GM19351 (cell line): Measurements from ENCODE around the gene ZBED6.
"Not testable (repeated sequence)": the region's sequence is repeated elsewhere in the genome, so short reads cannot be mapped to it uniquely, and the experiment has no call there.

Experiments used
- ATAC-seq: cut with Tn5 transposase; IDR thresholded peaks from one replicate; pipeline ENCODE4 v1.9.1; 2021; ENCODE audit warnings: mild to moderate bottlenecking, moderate library complexity; ENCODE audit not compliant: unreplicated experiment

The ZBED6 gene

DNA sequence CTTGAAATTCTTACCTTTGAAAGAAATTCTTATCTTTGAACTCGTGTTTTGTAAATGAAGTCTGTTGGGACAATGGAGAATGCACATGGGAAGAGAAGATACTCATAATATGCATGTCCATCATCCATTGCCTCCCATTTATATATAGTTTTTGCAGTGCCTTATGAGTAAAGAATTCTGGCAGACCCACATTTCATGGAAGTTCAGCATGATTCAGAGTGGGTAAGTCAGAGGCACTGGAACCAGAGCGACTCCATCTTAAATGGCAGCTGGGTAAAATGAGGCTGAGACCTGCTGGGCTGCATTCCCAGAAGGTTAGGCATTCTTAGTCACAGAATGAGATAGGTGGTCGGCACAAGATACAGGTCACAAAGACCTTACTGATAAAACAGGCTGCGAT, 16.6 kb upstream of the ZBED6 start:
- ATAC-seq = no peak

DNA sequence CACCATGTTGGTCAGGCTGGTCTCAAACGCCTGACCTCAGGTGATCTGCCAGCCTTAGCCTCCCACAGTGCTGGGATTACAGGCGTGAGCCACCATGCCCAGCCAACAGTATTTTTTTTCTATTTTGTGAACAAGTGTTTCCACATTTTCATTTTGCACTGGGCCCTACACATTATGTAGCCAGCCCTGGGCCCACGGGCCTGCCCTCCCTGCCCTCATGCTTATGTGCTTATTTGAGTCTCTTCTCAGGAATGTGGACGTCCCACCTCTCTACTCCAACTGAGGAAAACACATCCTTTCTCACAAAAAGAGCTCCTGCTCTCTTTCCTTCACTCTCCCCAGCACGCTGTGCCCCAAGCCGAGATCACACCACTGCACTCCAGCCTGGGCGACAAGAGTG, 13.5 kb upstream of the ZBED6 start:
- no peak for ATAC-seq

DNA sequence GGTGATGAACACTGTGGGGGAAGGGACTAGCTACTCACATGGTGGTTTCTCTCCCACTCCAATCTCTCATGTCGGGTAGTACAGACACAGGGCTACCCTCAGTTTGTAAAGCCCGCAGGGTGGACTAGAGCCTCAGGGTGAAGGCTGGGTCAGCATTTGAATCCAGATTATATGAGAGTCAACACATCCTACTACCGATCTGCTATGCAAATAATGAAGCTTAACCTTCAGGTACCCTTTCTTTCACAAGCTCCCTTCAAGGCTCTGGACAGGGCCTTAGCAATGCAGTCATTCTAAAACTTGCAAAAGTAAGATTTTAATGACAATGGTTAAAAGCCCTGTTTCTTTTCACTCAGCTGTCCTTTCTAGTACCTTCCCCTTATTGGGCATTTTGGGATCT, 5.5 kb upstream of the ZBED6 start:
- no peak for ATAC-seq

DNA sequence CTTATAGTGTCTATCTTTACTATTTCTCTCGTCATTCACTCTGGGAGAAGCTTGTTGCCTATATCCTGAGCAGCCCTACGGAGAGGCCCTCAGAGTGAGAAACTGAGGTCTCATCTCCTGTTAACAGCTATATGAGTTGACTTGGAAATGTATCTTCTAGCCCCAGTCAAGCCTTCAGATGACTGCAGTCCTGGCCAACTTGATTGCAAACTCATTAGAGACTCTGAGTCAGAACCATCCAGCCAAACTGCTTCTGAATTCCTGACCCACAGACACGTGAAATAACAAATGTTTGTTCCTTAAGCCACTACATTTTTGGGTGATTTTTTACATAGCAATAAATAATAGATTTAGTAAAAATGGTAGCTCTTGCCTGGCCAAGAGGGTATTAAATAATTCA, 3.9 kb upstream of the ZBED6 start:
- no peak for ATAC-seq

DNA sequence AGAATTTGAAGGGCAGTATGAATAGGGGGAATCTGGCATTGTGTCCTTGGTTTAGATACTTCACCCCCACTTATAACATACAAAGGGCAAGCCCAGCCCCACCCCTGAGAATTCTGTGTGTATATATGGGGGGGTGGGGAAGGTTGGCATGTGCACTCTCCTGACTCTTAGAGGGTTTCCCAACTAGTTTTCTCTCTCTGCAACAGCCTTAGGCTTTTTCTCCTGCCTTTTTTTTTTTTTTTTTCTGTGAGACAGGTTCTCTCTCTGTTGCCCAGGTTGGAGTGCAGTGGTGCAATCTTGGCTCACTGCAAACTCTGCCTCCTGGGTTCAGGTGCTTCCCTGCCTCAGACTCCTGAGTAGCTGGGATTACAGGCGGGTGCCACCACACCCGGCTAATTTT, 2.9 kb upstream of the ZBED6 start:
- ATAC-seq = no peak

DNA sequence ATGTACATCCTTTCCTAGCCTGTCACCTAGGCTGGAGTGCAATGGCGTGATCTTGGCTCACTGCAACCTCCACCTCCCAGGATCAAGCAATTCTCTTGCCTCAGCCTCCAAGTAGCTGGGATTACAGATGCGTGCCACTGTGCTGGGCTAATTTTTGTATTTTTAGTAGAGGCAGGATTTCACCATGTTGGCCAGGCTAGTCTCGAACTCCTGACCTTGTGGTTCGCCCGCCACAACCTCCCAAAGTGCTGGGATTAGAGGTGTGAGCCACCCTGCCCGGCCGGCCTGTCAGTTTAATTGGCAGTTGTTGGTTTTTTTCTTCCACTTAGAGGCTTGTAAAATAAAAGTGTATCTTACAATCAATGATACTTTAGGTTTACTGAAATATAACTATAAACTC, 1.9 kb upstream of the ZBED6 start:
- not testable (repeated sequence) for ATAC-seq

DNA sequence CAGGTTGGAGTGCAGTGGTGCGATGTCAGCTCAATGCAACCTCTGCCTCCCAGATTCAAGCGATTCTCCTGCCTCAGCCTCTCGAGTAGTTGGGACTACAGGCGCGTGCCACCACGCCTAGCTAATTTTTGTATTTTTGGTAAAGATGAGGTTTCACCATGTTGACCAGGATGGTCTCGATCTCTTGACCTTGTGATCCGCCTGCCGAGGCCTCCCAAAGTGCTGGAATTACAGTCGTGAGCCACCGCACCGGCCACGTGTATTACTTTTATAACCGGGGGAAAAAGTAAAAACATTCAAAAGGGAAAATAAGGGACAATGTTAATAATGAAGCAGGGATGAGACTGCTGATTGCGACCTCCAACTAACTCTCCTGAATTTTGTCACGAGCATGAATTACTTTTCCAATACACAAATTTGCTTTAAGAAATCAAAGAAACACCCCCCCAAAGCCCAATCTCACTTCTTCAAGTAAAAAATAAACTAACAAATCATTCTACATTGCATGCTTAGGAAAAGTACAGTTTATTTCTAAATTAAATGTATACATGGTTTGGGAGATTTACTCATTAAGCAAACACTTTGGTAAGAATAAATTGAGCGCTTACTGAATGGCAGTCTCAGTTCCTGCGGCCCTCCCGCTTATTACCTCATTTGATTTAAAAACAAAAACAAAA, 521 bp upstream of the ZBED6 start:
- no peak for ATAC-seq

DNA sequence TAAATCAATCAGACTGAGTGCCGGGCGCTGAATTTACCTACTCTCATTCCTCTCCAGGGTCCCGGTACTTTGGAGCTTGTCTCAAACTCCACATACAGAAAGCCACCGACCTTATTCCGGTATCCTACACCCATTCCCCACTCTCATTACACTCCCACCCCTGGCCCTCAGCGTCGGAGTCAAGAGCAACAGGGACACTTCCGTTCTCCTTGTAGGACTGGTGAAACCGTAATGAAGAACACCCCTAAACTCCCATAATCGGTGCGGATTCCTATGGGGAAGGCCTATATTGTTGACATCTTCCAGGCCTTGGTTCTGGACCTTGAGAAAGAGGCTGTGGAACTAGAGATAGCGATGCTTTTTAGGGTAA, 798 bp downstream of the ZBED6 start:
- no peak for ATAC-seq

DNA sequence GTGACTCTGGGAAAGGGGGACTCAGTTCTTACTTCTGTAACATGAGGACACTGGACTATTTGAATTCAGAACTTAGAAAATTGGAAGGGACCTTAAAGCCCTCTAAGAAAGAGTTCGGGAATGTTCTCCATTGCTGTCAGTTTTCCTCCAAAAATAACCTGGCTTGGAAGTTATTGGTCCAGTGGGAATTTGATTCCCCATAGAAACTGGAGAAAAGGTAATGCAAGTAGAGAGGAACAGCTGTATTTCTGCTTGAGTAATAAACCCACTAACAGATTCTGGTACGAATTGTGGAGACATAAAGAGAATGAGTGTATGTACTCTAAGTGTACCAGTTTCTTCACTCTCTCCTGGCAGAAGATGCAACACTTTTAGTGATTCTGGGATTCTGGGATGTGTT, 1.8 kb downstream of the ZBED6 start:
- ATAC-seq = no peak

DNA sequence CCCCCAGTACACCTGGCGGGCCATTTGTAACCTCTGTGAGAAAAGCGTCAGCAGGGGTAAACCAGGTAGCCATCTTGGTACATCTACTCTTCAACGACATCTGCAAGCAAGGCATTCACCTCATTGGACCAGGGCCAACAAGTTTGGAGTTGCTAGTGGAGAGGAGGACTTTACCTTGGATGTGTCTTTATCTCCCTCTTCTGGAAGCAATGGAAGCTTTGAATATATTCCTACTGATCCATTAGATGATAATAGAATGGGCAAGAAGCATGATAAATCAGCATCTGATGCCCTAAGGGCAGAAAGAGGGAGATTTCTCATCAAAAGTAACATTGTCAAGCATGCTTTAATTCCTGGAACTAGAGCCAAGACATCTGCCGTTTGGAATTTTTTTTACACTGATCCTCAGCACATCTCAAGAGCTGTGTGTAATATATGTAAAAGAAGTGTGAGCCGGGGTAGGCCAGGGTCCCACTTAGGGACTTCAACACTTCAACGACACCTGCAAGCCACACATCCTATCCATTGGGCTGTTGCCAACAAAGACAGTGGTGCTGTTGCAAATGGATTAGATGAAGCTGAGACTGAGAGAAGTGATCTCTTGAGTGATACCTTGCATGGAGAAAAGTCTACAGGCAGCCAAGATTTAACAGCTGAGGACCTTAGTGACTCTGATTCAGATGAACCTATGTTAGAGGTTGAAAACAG, 2.7 kb downstream of the ZBED6 start:
- no peak for ATAC-seq

DNA sequence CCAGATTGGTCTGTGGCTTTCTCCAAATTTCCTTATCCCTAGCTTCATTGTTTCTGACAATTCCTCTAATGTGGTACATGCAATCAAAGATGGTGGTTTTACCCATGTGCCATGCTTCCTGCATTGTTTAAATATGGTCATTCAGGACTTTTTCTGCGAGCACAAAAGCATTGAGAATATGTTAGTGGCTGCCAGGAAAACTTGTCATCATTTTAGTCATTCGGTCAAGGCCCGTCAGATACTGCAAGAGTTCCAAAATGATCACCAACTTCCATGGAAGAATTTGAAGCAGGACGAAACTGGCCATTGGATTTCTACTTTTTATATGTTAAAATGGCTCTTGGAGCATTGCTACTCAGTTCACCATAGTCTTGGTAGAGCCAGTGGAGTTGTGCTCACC, 3.7 kb downstream of the ZBED6 start:
- no peak for ATAC-seq

DNA sequence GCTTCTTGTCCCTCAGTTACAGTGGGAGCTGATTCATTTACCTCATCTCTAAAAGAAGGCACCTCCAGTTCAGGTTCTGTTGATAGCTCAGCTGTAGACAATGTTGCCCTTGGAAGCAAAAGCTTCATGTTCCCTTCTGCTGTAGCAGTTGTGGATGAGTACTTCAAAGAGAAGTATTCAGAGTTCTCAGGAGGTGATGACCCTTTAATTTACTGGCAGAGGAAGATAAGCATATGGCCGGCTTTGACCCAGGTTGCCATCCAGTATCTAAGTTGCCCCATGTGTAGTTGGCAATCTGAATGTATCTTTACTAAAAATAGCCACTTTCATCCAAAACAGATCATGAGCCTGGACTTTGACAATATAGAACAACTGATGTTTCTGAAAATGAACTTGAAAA, 4.5 kb downstream of the ZBED6 start:
- no peak for ATAC-seq

DNA sequence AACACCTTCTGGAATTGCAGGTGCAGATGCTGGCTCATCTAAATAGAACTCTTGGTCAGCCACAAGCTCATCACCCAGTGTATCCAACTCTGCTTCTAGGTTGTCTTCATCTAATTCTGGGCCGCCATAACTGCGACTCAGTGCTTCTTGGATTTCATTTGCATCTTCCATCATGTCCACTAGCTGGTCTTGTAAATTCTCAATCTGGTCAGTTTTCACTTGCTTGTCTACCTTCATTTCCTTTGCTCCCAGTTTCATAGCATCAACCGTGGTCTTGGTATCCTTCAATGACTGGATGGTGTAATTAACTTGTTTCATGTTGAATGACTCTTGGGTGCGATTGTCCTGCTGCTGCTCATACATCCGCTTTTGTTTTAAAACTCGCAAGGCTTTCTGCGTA, 10.3 kb downstream of the ZBED6 start:
- no peak for ATAC-seq

DNA sequence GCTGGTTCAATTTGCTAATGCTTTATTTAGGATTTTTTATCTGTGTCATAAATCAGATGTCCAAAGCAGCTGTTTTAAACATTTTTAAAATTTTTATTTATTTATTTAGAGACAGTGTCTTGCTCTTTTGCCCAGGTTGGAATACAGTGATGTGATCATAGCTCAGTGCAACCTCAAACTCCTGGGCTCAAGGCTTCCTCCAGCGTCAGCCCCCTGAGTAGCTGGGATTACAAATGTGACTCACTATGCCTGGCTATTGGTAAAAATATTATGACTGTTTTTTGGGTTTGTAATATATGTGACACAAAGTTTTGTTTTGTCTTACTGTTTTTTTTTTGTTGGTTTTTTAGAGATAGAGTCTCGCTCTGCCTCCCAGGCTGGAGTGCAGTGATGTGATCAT, 11.8 kb downstream of the ZBED6 start:
- ATAC-seq = no peak

DNA sequence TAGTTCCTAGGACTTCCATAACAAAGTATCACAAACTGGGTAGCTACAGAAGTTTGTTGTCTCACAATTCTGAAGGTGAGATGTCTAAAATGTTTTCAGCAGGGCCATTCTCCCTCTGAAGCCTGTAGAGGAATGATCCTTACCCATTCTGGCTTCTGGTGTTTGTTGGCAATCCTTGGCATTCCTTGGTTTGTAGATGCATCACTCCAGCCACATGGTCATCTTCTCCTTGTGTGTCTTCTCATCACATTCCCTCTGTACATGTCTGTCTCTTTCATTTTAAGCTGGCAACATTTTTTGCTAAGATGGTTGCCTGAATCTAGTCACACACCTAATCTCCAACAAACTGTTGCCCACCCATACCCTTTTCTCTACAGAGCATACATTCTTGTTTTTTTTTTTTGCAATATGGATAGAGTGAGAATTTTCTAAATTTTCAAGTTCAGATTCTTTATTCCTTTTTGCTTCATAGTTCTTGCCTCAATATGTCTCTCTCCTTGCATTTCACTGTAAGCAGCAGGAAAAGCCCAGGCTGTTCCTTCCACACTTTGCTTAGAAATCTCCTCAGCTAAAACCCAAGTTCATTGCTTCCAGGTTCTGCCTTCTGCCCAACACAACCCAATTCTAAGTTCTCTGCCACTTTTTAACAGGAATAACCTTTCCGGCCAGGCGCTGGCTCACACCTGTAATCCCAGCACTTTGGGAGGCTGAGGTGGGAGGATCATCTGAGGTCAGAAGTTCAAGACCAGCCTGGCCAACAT, 18.3 kb downstream of the ZBED6 start:
- no peak for ATAC-seq

DNA sequence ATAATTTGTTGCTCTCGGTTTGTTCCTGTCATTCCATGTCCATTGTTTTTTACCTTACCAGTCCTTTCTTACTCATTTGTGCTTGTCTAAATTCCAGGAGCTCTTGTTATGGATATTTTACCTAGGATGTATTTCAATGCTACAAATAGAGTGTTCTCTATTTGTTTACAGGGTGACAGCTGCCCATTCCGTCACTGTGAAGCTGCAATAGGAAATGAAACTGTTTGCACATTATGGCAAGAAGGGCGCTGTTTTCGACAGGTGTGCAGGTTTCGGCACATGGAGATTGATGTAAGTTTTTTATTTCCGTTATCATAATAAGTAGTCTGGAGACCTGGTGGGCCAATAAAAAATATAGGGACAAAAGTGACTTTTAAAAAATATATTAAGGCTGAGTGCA, 23.0 kb downstream of the ZBED6 start:
- no peak for ATAC-seq

DNA sequence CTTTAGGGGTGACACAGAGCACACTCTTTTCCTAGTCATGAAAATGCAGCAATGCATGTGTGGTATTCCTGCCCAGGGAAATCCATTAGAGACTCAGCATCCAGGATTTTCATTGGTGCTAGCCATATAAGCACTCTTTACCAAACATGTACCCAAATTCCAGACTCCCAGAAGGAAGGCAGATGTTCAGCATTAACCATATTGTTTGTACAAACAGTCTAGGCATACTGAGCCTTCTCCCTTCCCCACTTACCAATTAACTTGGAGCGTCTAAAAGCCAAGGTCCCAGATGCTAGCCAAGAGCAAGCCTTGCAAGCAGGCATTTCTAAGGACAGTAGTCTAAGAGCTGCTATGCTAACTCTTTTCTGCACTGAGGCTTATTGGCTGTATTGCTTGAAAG, 27.9 kb downstream of the ZBED6 start:
- no peak for ATAC-seq

DNA sequence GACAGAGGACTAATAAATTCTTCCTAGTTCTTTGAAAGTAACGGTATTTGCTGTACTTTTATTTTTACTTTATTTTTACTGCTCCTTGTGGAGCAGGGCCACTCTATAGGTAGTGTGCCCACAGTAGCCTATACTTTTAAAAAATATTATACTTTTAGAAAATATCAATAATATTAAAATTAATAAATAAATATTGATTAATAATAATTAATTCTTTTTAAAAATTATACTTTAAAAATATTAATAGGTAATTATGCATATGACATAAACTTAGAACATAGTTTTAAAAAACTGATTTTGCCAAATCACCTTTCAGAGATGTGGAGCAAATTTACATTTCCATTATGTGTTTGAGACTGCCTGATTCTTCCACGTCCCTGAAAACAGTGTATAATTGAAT, 30.8 kb downstream of the ZBED6 start:
- ATAC-seq = no peak

DNA sequence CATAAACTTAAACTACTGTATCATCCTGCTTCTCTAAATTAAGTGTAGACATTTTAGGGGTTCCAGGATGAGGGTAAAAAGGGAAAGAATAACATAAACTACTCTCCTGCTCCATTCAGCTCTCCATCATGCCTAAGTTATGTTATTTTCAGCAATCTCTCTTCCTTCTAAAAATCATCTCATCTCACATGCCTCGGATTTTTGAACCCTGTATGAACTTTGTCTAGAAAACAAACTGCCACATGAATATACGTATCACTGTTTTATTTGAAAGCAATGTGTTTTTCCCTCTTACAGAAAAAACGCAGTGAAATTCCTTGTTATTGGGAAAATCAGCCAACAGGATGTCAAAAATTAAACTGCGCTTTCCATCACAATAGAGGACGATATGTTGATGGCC, 32.6 kb downstream of the ZBED6 start:
- ATAC-seq = no peak

DNA sequence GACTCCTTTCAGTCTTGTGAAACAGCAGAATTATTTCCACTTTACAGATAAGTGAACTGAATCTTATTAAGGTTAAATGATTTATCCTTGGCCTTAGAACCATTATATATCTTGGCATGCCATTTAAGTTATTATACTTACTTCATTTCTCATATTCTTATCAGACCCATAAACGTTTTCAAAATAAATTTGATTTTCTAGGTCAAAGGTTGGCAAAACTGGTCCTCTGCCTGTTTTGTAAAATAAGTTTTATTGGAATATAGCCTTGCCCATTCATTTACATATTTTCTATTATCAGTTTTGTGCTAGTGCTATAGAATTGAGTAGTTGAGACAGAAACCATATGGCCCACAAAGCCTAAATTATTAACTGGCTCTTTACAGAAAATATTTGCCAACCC, 33.1 kb downstream of the ZBED6 start:
- no peak for ATAC-seq

DNA sequence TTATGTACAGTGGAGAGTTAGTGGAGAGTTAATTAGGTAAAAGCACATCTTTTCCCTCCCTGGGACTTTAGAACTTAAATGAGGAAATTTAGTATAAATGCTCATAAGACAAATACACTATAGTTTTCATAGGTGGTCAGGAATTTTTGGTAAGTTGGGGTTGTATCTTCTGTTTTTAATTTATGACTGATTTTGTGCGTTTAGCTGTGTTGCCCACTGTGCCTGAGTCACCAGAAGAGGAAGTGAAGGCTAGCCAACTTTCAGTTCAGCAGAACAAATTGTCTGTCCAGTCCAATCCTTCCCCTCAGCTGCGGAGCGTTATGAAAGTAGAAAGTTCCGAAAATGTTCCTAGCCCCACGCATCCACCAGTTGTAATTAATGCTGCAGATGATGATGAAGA, 33.8 kb downstream of the ZBED6 start:
- ATAC-seq = not testable (repeated sequence)

DNA sequence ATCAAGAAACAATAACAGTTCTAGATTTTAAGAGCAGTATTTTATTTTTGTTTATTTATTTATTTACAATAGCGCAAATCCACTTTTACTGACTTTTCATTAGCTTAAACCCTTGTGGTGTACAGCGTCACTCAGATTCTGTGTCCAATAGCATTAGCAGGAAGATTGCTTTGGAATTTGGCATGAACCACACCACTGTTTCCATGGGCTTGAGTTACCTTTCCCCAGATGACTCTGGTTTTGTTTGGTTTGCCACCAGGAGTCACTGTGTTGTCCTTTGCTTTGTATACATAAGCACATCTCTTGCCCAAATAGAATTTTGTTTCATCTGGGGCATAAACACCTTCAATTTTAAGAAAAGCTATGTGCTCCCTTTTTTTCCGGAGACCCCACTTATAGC, 40.1 kb downstream of the ZBED6 start:
- ATAC-seq = no peak
